NCI-H748 treated with DMSO at 0.1 percent for 48 hours (cell line): Measurements from ENCODE around the gene SSB.
"Not testable (repeated sequence)": the region's sequence is repeated elsewhere in the genome, so short reads cannot be mapped to it uniquely, and the experiment has no call there.

Experiments used
- DNase-seq: peaks from one replicate; lab custom pipeline; 2025; lab: John Stamatoyannopoulos, UW

SSB gene

DNA sequence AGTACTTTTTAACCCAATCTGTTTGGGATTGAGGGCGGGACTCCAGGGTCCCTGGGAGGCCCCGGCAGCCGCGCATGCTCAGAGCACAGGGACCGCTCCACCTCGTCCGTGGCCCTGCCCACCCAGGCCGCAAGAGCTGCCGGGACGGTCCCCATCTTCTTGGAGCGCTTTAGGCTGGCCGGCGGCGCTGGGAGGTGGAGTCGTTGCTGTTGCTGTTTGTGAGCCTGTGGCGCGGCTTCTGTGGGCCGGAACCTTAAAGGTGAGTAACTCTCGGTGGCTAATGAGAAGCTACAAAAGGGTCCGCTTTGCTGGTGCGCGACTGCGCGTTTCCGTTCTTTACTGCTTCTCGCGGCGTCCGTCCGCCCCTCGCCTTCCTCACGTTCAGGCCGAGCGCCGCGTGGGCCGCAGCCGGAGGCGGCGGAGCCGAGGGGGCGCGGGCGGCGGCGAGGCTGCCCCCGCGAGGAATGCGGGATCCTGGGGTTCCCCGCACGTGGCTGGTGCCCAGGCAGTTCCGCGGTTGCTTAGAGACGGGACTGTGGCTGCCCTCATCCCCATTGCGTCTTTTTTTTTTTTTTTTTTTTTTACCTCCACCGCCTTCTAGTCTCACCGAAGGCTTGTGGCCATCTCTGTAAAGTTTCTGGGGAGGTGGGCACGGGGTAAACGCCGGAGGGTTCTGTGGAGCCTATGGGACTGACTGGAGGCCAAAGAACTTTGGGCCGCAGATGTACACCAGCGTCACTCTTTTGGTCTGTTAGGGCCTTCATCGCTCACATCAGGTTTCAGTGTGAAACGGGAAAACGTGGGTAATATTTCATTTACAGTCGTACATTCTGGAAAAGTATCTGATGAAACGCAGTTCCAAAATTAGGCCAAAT, at the start of gene SSB:
TSS of gene SSB (plus strand) at position 154 of the 875 bp plus-strand sequence. CDS start 2,090 bp downstream, outside the sequence.
- DNase-seq: peak; percentile 88

DNA sequence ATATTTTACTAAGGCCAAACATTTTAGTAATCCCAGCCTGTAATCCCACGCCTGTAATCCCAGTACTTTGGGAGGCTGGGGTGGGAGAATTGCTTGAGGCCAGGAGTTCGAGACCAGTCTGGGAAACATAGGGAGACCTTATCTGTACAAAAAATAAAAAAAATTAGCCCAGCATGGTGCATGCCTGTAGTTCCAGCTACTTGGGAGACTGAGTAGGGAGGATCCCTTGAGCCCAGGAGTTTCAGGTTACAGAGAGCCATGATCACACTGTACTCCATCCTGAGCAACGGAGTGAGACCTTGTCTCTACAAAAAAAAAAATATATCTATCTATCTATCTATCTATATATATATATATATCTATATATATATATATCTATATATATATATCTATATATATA, 45.9 kb upstream of the SSB start:
- DNase-seq: no peak

- no peak for DNase-seq
Observed at GRCh38 chr2:169755083-169755870, 43.4 kb upstream of the SSB start.

DNA sequence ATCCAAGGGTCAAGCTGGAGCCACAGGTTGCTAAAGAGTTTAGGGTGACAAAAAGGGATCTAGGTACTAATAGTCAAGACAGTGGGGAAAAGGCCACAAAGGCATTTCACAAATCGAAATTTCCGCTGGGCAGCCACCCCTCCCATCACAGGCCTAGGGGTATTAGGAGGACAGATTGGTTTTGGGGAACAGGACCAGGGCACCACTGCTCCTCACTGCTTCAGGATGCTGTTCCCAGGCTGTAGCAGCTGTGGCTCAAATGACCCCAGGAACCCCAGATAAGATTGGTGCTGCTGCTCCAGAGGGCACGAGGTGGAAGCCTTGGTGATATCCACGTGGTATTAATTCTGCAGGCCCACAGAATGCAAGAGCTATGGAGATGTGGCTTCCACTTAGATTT, 42.3 kb upstream of the SSB start:
- DNase-seq: no peak

DNA sequence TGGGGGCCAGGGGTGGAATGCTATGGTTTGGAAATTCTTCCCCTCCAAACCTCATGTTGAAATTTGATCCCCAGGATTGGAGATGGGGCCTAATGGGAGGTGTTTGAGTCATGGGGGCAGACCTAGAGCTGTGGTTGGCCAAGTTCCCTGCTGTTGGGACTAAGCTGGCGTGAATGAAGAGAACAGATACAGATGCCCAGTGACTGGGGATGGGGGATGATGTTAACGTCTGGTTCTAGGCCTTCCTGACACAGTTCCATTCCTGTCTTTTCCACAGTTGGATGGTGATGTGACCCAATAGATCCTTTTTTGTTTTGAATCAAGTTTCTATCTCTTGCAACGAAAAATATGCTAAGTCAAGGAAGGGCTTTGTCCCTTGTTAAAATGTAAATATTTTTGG, 41.3 kb upstream of the SSB start:
- no peak for DNase-seq

DNA sequence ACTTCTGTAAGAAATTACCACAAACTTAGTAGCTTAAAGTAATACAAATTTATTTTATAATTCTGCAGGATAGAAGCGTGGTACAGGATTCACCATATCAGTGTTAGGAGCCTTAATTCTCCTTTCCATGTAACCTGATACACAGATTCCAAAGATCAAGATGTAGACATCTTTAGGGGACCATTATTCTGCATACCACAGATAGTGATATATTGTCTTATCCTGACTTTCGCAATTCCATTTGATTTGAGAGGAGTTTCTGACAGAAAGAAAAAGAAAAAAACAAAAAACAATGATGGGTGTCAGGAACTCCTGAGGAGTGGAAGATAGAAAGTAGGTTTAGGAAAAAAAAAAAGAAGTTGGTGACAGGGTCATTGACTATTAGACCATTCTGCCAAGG, 40.9 kb upstream of the SSB start:
- DNase-seq: no peak

- no peak for DNase-seq
Observed at GRCh38 chr2:169759987-169760386, 38.7 kb upstream of the SSB start.

- DNase-seq: not testable (repeated sequence)
Observed at GRCh38 chr2:169760798-169761197, 37.9 kb upstream of the SSB start.

GRCh38 chr2:169761251-169761969, 37.3 kb upstream of the SSB start:
- no peak for DNase-seq

GRCh38 chr2:169761970-169762292, 36.7 kb upstream of the SSB start:
- DNase-seq: no peak

- no peak for DNase-seq
Observed at GRCh38 chr2:169765523-169765922, 33.1 kb upstream of the SSB start.

GRCh38 chr2:169767243-169767888, 31.3 kb upstream of the SSB start:
- DNase-seq: peak; percentile 11

GRCh38 chr2:169768262-169768995, 30.2 kb upstream of the SSB start:
- no peak for DNase-seq

GRCh38 chr2:169771021-169771420, 27.6 kb upstream of the SSB start:
- DNase-seq: no peak

DNA sequence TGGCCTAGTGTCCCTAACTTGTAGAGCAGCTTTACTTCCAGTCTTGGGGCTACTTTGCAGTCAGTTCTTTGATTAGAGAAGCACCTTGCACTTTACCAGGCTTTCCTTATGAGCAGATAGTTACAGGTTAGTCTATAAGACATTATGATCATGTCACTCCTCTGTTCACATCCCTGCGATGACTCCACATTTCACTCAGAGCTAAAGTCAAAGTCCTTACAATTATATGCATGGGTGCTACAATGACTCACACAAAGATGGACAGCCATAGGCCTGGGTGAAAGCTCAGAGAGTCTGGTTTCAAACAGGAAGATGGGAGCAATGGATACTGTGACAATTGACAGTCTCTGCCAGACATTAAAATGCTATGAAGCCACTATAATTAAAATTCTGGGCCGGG, 27.1 kb upstream of the SSB start:
- DNase-seq: no peak

DNA sequence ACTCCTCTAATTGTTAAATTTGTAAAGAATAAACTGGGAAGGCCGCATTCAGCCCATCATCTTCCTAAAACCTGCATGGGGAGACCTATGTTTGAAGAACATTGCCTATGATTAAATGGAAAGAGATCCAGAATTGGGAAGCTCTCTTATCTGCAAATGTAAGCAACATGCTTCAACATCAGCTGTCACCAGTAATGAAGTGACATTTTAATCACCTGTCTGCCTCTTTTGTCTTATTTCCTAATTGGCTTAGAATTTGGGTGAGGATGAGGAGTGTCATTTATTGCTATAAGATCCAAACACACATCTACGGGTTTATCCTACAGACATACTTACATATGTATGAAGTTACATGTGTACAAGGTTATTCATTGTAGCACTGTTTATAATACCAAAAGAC, 26.0 kb upstream of the SSB start:
- DNase-seq: no peak

- no peak for DNase-seq
Observed at GRCh38 chr2:169775354-169775753, 23.3 kb upstream of the SSB start.

DNA sequence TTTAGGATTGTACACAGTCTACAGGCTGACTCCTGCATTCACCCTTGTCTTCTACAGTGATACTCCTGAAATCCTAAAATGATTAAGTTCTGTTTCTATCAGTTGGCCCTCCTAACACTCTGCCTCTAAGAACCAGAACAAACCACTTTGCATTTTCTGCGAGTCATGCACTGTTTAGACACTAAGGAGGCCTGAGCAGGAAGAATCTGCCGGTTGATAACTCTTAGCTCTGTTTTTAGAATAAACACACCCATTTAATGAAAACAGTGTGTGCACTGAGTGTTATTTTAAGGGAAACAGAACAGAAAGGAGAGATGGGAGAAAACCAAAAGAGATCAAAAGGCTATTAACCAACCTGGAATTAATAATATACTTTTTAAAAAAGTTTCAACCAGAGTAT, 22.9 kb upstream of the SSB start:
- DNase-seq: no peak

- no peak for DNase-seq
Observed at GRCh38 chr2:169776252-169776761, 22.4 kb upstream of the SSB start.

- DNase-seq: no peak
Observed at GRCh38 chr2:169778446-169778845, 20.2 kb upstream of the SSB start.
